Measurements from ENCODE around the gene LYZL6.

The LYZL6 gene

GRCh38 chr17:35913609-35914008 lies 29.9 kb downstream of the LYZL6 start:
- H4K5ac ChIP-seq (ENCODE audit: low read length), result no peak overlapping the region
- H3K27me3 ChIP-seq (ENCODE audit: insufficient read depth, low read length, poor library complexity), result no peaks in the 10 kb centered on the region
- H2BK15ac ChIP-seq (replicated peaks; ENCODE audit: low read depth), result no peak overlapping the region
- H3K4me2 ChIP-seq (ENCODE audit: low read length), result no peak overlapping the region
- H3K23ac ChIP-seq (ENCODE audit: low read length), result no peak overlapping the region
- no peak overlapping the region for H2AK5ac ChIP-seq (ENCODE audit: low read length)
- H3K56ac ChIP-seq (ENCODE audit: low read length), result no peak overlapping the region
- H3K4ac ChIP-seq (ENCODE audit: low read depth, low read length), result no peak overlapping the region
- no peak overlapping the region for H3K9ac ChIP-seq (ENCODE audit: low read length)
- no peak overlapping the region for H2BK120ac ChIP-seq (ENCODE audit: low read depth, low read length)
- no peak overlapping the region for H2BK5ac ChIP-seq (ENCODE audit: low read length)
- H3K79me2 ChIP-seq (ENCODE audit: control insufficient read depth, insufficient read depth, low read length), result no peaks in the 10 kb centered on the region
- no peaks in the 10 kb centered on the region for H3K79me1 ChIP-seq (ENCODE audit: low read length)
- DNase-seq, result no peak
- no peak overlapping the region for H3K4me3 ChIP-seq (ENCODE audit: low read length)
- H3K36me3 ChIP-seq (ENCODE audit: control insufficient read depth, insufficient read depth, low read length), result no peaks in the 10 kb centered on the region
- WGBS (ENCODE audit: extremely low coverage, insufficient coverage, low lambda C conversion rate), result no CpG with 5 or more reads among the region's 4 CpGs
- no peak overlapping the region for H3K27ac ChIP-seq (ENCODE audit: low read depth, low read length)
- no peak overlapping the region for H3K18ac ChIP-seq (ENCODE audit: low read length)
- no peak overlapping the region for H4K8ac ChIP-seq (ENCODE audit: low read depth, low read length)
- no peaks in the 10 kb centered on the region for H3K4me1 ChIP-seq (ENCODE audit: control insufficient read depth, low read depth, low read length)

DNA sequence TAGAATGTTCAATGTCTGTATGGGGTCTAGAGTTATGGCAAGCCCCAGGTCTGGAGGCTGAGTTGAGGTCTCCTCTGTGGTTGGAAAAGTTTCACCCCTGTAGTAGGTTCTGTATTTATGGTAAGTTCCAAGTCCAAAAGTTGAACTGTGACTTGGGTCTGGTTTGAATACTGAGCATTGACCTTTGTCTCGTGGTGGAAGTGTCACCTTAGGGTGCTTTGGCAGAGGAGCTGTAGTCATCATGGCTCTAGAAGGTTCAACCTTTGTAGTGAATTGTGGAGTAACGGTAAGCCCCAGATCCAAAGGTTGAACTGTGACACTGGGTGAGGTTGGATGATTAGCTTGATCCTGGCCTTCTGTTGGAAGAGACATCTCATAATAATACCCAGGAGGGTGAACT lies 30.6 kb downstream of the LYZL6 start:
- Histone ChIP-seq H3K4me3 (ENCODE audit: low read length) (no peak overlapping the region), H3K4me2 (ENCODE audit: low read length) (no peak overlapping the region), H3K79me2 (ENCODE audit: control insufficient read depth, insufficient read depth, low read length) (no peaks in the 10 kb centered on the region), H3K4me1 (ENCODE audit: control insufficient read depth, low read depth, low read length) (no peaks in the 10 kb centered on the region), H3K9ac (ENCODE audit: low read length) (no peak overlapping the region), H3K36me3 (ENCODE audit: control insufficient read depth, insufficient read depth, low read length) (no peaks in the 10 kb centered on the region), H2AK5ac (ENCODE audit: low read length) (no peak overlapping the region), H3K23ac (ENCODE audit: low read length) (no peak overlapping the region), H3K27ac (ENCODE audit: low read depth, low read length) (no peak overlapping the region), H4K8ac (ENCODE audit: low read depth, low read length) (no peak overlapping the region), H2BK120ac (ENCODE audit: low read depth, low read length) (no peak overlapping the region), H3K56ac (ENCODE audit: low read length) (no peak overlapping the region), H3K4ac (ENCODE audit: low read depth, low read length) (no peak overlapping the region), H4K5ac (ENCODE audit: low read length) (no peak overlapping the region), H3K27me3 (ENCODE audit: insufficient read depth, low read length, poor library complexity) (no peaks in the 10 kb centered on the region), H3K18ac (ENCODE audit: low read length) (no peak overlapping the region), H3K79me1 (ENCODE audit: low read length) (no peaks in the 10 kb centered on the region), H2BK5ac (ENCODE audit: low read length) (no peak overlapping the region), H2BK15ac (replicated peaks; ENCODE audit: low read depth) (no peak overlapping the region)
- no peak for DNase-seq
- no CpG with 5 or more reads among the region's 2 CpGs for WGBS (ENCODE audit: extremely low coverage, insufficient coverage, low lambda C conversion rate)

DNA sequence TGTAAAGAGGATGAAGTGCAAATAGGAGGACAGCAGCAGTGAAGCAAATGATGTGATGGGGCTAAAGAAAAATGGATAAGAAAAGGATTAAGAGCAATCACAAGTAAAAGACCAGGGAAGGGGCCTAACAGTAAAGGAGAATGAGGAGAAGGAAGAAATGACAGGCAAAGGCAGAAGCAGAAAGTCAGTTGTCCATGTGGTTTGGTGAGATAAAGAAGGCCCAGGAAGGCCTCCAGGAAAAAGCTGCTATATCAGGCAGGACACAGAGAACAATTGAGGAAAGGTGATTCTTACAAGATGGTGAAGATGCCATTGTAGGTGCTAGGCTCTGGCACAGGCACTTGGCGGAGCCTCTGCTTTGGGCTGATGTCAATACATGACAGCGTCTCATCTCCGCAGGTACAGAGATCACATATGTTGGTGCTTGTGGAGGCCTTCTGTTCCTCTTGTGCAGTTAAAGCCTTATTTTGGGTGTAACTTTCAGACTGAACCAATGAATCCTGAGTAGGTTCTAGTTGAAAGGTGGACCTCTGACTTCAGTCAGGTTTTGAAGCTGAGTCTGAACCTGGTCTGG lies 31.1 kb downstream of the LYZL6 start:
- no CpG with 5 or more reads among the region's 3 CpGs for WGBS (ENCODE audit: extremely low coverage, insufficient coverage, low lambda C conversion rate)

DNA sequence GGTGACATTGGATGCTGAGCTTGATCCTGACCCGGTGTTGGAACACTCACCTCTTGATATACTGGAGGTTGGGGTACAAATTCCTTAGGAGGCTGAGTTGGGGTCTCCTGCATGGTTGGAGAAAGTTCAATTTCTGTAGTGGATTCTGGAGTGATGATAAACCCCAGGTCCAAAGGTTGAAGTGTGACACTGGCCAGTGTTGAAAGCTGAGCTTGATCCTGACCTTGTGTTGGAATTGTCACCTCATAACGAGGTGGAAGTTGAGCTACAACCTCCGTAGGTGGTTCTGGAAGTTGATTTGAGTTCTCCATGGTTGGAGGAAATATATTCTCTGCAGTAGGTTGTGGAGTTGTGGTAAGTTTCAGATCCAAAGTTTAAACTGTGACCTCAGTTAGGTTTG lies 34.1 kb downstream of the LYZL6 start:
- no peak for DNase-seq
- H3K27ac ChIP-seq (ENCODE audit: low read depth, low read length), result no peak overlapping the region
- H2BK120ac ChIP-seq (ENCODE audit: low read depth, low read length), result no peak overlapping the region
- no peak overlapping the region for H3K56ac ChIP-seq (ENCODE audit: low read length)
- H3K4me3 ChIP-seq (ENCODE audit: low read length), result no peak overlapping the region
- no peaks in the 10 kb centered on the region for H3K79me1 ChIP-seq (ENCODE audit: low read length)
- H3K4me2 ChIP-seq (ENCODE audit: low read length), result no peak overlapping the region
- no peak overlapping the region for H3K18ac ChIP-seq (ENCODE audit: low read length)
- H4K8ac ChIP-seq (ENCODE audit: low read depth, low read length), result no peak overlapping the region
- H3K4me1 ChIP-seq (ENCODE audit: control insufficient read depth, low read depth, low read length), result no peaks in the 10 kb centered on the region
- no peak overlapping the region for H4K5ac ChIP-seq (ENCODE audit: low read length)
- no peak overlapping the region for H2BK5ac ChIP-seq (ENCODE audit: low read length)
- no peak overlapping the region for H3K9ac ChIP-seq (ENCODE audit: low read length)
- H2AK5ac ChIP-seq (ENCODE audit: low read length), result no peak overlapping the region
- WGBS (ENCODE audit: extremely low coverage, insufficient coverage, low lambda C conversion rate), result no CpG with 5 or more reads among the region's 3 CpGs
- no peak overlapping the region for H3K23ac ChIP-seq (ENCODE audit: low read length)
- H3K79me2 ChIP-seq (ENCODE audit: control insufficient read depth, insufficient read depth, low read length), result no peaks in the 10 kb centered on the region
- H2BK15ac ChIP-seq (replicated peaks; ENCODE audit: low read depth), result no peak overlapping the region
- no peaks in the 10 kb centered on the region for H3K36me3 ChIP-seq (ENCODE audit: control insufficient read depth, insufficient read depth, low read length)
- H3K27me3 ChIP-seq (ENCODE audit: insufficient read depth, low read length, poor library complexity), result no peaks in the 10 kb centered on the region
- H3K4ac ChIP-seq (ENCODE audit: low read depth, low read length), result no peak overlapping the region

More for the DNA sequence above, 31.1 kb downstream of the LYZL6 start:
- Histone ChIP-seq H3K9ac (ENCODE audit: low read length) (no peak overlapping the region), H3K4me2 (ENCODE audit: low read length) (no peak overlapping the region), H3K23ac (ENCODE audit: low read length) (no peak overlapping the region), H3K27me3 (ENCODE audit: insufficient read depth, low read length, poor library complexity) (no peaks in the 10 kb centered on the region), H3K18ac (ENCODE audit: low read length) (no peak overlapping the region), H3K4me1 (ENCODE audit: control insufficient read depth, low read depth, low read length) (no peaks in the 10 kb centered on the region), H3K27ac (ENCODE audit: low read depth, low read length) (no peak overlapping the region), H4K8ac (ENCODE audit: low read depth, low read length) (no peak overlapping the region), H2BK120ac (ENCODE audit: low read depth, low read length) (no peak overlapping the region), H3K4me3 (ENCODE audit: low read length) (no peak overlapping the region), H4K5ac (ENCODE audit: low read length) (no peak overlapping the region), H2AK5ac (ENCODE audit: low read length) (no peak overlapping the region), H3K4ac (ENCODE audit: low read depth, low read length) (no peak overlapping the region), H3K36me3 (ENCODE audit: control insufficient read depth, insufficient read depth, low read length) (no peaks in the 10 kb centered on the region), H3K79me1 (ENCODE audit: low read length) (no peaks in the 10 kb centered on the region), H3K79me2 (ENCODE audit: control insufficient read depth, insufficient read depth, low read length) (no peaks in the 10 kb centered on the region), H3K56ac (ENCODE audit: low read length) (no peak overlapping the region), H2BK5ac (ENCODE audit: low read length) (no peak overlapping the region), H2BK15ac (replicated peaks; ENCODE audit: low read depth) (no peak overlapping the region)
- DNase-seq, result no peak

DNA sequence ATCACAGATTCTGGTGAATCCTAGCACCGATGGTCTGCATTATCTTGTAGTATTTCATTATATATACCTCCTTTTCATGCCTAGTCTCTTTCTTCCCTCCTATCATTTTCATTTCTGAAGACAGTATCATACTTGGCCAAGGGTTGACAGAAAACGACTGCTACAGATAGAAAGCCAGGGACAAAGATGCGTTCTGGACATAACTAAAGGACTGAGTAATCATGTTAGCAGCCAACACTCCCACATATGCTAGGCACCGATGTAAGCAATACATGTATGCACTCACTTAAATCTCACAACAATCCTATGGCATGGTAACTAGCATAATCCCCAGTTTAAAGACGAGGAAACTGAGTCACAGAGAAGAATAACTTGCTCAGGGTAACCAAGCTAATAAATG lies 35.8 kb downstream of the LYZL6 start:
- H4K8ac ChIP-seq (ENCODE audit: low read depth, low read length), result no peak overlapping the region
- H2BK120ac ChIP-seq (ENCODE audit: low read depth, low read length), result no peak overlapping the region
- no peak overlapping the region for H3K18ac ChIP-seq (ENCODE audit: low read length)
- H3K79me1 ChIP-seq (ENCODE audit: low read length), result no peaks in the 10 kb centered on the region
- no peaks in the 10 kb centered on the region for H3K4me1 ChIP-seq (ENCODE audit: control insufficient read depth, low read depth, low read length)
- H3K4ac ChIP-seq (ENCODE audit: low read depth, low read length), result no peak overlapping the region
- DNase-seq, result no peak
- H3K27ac ChIP-seq (ENCODE audit: low read depth, low read length), result no peak overlapping the region
- H3K79me2 ChIP-seq (ENCODE audit: control insufficient read depth, insufficient read depth, low read length), result no peaks in the 10 kb centered on the region
- no peak overlapping the region for H3K4me3 ChIP-seq (ENCODE audit: low read length)
- no peak overlapping the region for H4K5ac ChIP-seq (ENCODE audit: low read length)
- no peak overlapping the region for H3K9ac ChIP-seq (ENCODE audit: low read length)
- no peak overlapping the region for H2AK5ac ChIP-seq (ENCODE audit: low read length)
- no peak overlapping the region for H3K23ac ChIP-seq (ENCODE audit: low read length)
- H3K36me3 ChIP-seq (ENCODE audit: control insufficient read depth, insufficient read depth, low read length), result no peaks in the 10 kb centered on the region
- WGBS (ENCODE audit: extremely low coverage, insufficient coverage, low lambda C conversion rate), result no CpG with 5 or more reads among the region's 5 CpGs
- no peaks in the 10 kb centered on the region for H3K27me3 ChIP-seq (ENCODE audit: insufficient read depth, low read length, poor library complexity)
- H3K56ac ChIP-seq (ENCODE audit: low read length), result no peak overlapping the region
- H2BK15ac ChIP-seq (replicated peaks; ENCODE audit: low read depth), result no peak overlapping the region
- no peak overlapping the region for H2BK5ac ChIP-seq (ENCODE audit: low read length)
- H3K4me2 ChIP-seq (ENCODE audit: low read length), result no peak overlapping the region

DNA sequence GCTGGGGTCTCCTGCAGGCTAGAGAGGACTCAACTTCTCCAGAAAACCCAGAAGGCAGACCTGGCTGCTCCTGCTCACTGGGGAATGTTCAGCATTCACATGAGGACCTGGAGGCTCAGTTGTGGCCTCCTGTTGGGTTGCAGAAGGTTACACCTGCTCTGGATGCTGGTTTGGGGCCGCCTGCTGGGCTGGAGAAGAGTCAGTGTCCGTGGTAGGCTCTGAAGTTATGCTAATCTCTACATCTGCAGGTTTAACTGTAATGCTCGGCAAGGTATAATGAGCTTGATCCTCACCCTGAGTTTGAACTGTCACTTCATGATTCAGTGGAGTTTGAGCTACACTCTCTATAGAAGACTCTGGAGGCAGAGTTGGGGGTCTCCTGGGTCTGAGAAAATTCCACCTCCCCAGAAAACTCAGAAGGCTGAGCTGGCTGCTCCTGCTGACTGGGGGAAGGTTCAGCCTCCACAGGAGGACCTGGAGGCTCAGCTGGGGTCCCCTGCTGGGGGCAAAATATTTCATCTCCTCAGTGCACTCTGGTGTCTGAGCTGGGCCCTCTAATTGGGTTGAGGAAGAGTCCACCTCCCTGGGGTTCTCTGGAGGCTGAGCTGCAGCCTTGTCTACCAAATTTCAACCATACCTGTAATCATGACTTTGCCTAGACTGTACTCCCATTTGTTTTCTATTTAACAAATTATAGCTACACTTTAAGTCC lies 36.4 kb downstream of the LYZL6 start:
- Histone ChIP-seq H2AK5ac (ENCODE audit: low read length) (no peak overlapping the region), H3K79me2 (ENCODE audit: control insufficient read depth, insufficient read depth, low read length) (no peaks in the 10 kb centered on the region), H4K5ac (ENCODE audit: low read length) (no peak overlapping the region), H3K27me3 (ENCODE audit: insufficient read depth, low read length, poor library complexity) (no peaks in the 10 kb centered on the region), H3K18ac (ENCODE audit: low read length) (no peak overlapping the region), H3K9ac (ENCODE audit: low read length) (no peak overlapping the region), H3K56ac (ENCODE audit: low read length) (no peak overlapping the region), H2BK15ac (replicated peaks; ENCODE audit: low read depth) (no peak overlapping the region), H3K4me2 (ENCODE audit: low read length) (no peak overlapping the region), H3K4me3 (ENCODE audit: low read length) (no peak overlapping the region), H3K79me1 (ENCODE audit: low read length) (no peaks in the 10 kb centered on the region), H3K4ac (ENCODE audit: low read depth, low read length) (no peak overlapping the region), H3K4me1 (ENCODE audit: control insufficient read depth, low read depth, low read length) (no peaks in the 10 kb centered on the region), H3K27ac (ENCODE audit: low read depth, low read length) (no peak overlapping the region), H3K36me3 (ENCODE audit: control insufficient read depth, insufficient read depth, low read length) (no peaks in the 10 kb centered on the region), H4K8ac (ENCODE audit: low read depth, low read length) (no peak overlapping the region), H2BK5ac (ENCODE audit: low read length) (no peak overlapping the region), H2BK120ac (ENCODE audit: low read depth, low read length) (no peak overlapping the region), H3K23ac (ENCODE audit: low read length) (no peak overlapping the region)
- no CpG with 5 or more reads among the region's 3 CpGs for WGBS (ENCODE audit: extremely low coverage, insufficient coverage, low lambda C conversion rate)
- no peak for DNase-seq

Data from mesendoderm (in vitro differentiated cells).